ENCODE data around the gene TRMU. TPM values are rescaled to one million over a fixed set of nuclear protein-coding genes. Genes with fewer than 3 reads are reported as not detected.
A peak's percentile ranks its signal among the peaks of the same experiment; 100 is the strongest.

The TRMU gene
- total RNA-seq, 3 donors from 2014 or later = 40.5 to 41.5 (median 41.2) TPM

DNA sequence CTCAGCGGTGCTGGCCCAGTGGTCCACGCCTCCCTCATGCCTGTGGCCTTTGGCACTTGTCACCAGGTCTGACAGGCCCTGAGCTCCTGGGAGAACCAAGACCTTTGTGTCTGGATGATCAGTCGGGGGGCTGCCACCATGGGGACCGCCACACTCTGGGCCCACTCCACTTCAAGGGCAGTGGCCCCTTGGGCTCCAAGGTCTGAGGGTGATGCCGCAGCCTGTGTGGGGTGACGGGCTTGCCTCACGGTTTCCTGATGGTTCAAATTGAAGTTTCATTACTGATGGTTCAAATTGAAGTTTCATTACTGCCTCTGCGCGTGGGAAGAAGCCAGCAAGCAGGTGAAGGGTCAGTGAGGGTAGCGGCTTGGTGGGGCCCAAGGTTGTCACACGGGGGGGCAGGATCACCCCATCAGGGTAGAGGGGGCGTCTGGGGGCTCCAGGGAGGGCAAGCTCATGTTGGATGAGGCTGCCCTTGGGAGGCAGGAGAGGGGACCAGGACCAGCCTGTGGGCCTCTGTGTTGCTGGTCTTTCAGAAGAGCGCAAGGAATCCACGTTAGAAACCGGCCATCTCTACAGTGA lies 27.5 kb downstream of the TRMU start:
- no peaks in the 10 kb centered on the region for H3K36me3 ChIP-seq (ENCODE audit: low read depth)
- no peaks in the 10 kb centered on the region for H3K4me1 ChIP-seq (ENCODE audit: low read depth)
- DNase-seq = peak in 1 of 3 donors; percentile 25
- H3K4me3 ChIP-seq = no peak overlapping the region
- no peak for TF ChIP-seq CTCF (IDR thresholded peaks at IDR 0.05)
- intact Hi-C loops (cut with DNase I, micrococcal nuclease) = no loop called here
- H3K9me3 ChIP-seq = no peaks in the 10 kb centered on the region
- no peak for ATAC-seq

DNA sequence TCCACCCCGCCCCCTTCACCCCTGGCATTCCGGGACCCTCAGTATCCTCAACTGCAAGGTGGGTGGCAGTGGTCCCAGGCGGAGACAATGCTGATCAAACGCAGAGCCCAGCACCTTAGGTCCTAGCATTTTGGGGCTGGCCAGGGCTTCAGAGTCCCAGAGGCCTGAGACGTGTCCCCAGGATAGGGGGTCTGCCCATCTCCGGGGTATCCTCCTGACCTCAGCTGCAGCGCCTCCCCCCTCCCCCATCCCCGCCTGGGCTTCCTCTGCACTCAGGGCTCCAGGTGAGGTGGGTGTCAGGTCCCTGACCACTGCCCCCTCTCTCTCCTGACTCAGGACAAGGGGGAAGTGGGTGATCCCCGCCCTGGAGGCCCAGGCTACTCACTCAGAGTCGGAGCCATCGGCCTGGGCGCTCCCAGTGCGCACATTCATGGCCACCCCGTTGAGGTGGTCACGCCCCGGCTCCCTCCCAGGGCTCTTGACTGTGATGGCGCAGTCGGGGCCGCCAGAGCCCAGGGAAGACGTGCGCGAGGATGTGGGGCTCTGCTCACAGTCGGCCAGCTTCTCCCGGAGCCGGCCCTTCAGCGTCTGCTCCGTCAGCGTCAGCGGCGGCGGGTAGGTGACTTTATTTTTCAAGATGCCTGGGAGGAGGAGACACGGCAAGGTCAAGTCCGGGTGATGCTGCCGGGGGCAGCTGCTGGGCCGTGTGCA lies 28.3 kb downstream of the TRMU start:
- no peak for ATAC-seq
- intact Hi-C loops (cut with DNase I, micrococcal nuclease) = no loop called here
- Histone ChIP-seq H3K36me3 (ENCODE audit: low read depth) (no peaks in the 10 kb centered on the region), H3K9me3 (no peaks in the 10 kb centered on the region), H3K4me3 (no peak overlapping the region), H3K4me1 (ENCODE audit: low read depth) (no peaks in the 10 kb centered on the region)
- TF ChIP-seq CTCF (IDR thresholded peaks at IDR 0.05) = no peak
- peak in 1 of 3 donors; percentile 19 for DNase-seq

DNA sequence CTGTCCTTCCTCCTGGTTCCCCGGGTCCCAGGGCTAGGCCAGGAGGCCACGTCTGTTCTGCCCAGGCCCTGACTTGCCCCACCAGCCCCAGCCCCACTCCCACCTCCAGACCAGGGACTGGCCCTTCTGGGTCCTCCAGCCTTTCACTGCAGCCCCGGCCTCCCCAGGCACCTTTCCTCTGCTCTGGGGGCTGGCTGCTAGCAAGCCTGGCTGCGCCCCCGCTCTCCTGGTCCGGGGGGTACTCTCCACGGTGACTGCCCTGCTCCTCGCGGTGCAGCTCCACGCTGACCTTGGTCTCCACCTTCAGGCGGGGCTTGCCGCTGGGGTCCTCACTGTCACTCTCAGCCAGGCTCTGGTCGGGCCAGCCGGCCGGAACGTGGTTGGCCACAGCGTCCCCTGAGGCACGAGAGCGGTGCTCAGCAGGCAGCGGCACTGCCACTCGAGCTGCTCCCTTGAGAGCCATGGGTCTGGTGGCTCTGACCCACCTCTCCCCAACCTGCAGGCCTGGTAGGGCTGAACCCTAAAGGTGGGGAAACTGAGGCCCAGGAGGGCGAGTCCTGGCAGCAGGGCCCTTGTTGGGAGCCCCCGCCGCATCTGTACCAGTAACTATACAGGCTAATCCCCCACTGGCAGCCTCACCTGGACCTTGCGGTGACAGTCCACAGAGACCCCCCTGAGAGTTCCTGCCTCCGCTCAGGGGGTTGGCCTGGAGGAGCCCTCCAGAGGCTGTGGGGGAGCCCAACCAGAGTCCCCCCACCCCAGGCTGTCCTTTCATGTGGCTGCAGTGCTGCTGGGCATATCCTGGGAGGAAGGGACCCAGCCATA lies 29.0 kb downstream of the TRMU start:
- no peak for TF ChIP-seq CTCF (IDR thresholded peaks at IDR 0.05)
- intact Hi-C loops (cut with DNase I, micrococcal nuclease) = loop anchor here in 1 of 2 donors (5.0 kb wide), 1 partner anchor 178 kb away; no protein-coding TSS in a partner anchor

DNA sequence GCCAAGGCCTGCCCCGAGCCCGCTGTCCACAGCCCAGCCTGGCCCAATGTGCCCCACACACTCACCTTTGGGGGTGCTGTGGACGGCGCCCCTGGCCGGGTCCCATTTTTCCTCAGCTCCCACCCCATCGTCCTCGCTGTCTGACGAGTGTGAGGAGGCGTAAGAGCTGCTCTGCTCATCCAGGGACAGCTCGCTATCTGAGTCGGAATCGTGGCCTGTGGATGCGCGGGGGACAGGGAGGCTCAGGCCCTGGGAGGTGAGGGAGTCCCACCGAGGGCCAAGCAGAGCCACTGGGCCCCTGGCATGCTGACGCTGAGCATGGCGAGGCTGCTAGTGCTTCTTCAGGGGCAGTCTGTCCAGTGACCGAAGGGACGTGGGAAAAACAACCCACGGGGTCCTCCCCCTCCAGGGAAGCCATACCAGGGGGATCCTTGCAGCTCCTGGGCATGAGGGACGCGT lies 29.7 kb downstream of the TRMU start:
- H3K9me3 ChIP-seq = no peaks in the 10 kb centered on the region
- no peak for TF ChIP-seq CTCF (IDR thresholded peaks at IDR 0.05)
- no peak for ATAC-seq
- DNase-seq = peak in 1 of 3 donors; percentile 19
- intact Hi-C loops (cut with DNase I, micrococcal nuclease) = loop anchor here in 1 of 2 donors (5.0 kb wide), 1 partner anchor 177 kb away; no protein-coding TSS in a partner anchor
- H3K4me1 ChIP-seq (ENCODE audit: low read depth) = peaks cover 4% of the 10 kb centered on the region
- no peaks in the 10 kb centered on the region for H3K36me3 ChIP-seq (ENCODE audit: low read depth)
- H3K4me3 ChIP-seq = no peak overlapping the region

More for the DNA sequence above, 29.0 kb downstream of the TRMU start:
- no peak overlapping the region for H3K4me3 ChIP-seq
- no peaks in the 10 kb centered on the region for H3K4me1 ChIP-seq (ENCODE audit: low read depth)
- no peak for ATAC-seq
- no peaks in the 10 kb centered on the region for H3K9me3 ChIP-seq
- DNase-seq = peak in 1 of 3 donors; percentile 21
- H3K36me3 ChIP-seq (ENCODE audit: low read depth) = no peaks in the 10 kb centered on the region

DNA sequence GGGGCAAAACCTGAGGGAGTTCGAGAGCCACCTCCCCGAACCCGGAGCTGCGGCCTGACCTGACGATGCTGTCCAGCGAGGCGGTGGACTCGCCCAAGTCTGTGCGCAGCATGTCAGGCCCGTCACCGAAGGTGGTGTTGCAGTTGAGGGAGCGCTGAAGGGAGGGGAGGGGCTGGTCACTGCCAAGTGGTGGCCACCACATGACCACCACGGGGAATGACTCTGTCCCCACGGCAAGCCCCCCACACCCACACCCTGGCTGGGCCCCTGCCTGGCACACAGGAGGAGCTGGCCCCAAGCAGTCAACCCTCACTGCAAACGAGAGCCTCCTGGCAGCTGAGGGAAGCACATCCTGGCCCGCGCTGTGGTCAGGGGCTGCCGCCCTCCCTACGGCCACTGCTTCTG lies 30.8 kb downstream of the TRMU start:
- Histone ChIP-seq H3K4me3 (no peak overlapping the region), H3K36me3 (ENCODE audit: low read depth) (no peaks in the 10 kb centered on the region), H3K4me1 (ENCODE audit: low read depth) (peaks cover 8% of the 10 kb centered on the region), H3K9me3 (no peaks in the 10 kb centered on the region)
- ATAC-seq (no peak), DNase-seq (no peak)
- TF ChIP-seq CTCF (IDR thresholded peaks at IDR 0.05) = no peak
- intact Hi-C loops (cut with DNase I, micrococcal nuclease) = loop anchor here in 1 of 2 donors (5.0 kb wide), 1 partner anchor 176 kb away; no protein-coding TSS in a partner anchor
